Caco-2 (cell line): ENCODE measurements around the gene IL23R. TPM values are rescaled to one million over a fixed set of nuclear protein-coding genes. Genes with fewer than 3 reads are reported as not detected.

ENCODE experiments used
- BruUV-seq: library from RNA; stranded (reverse); fragments of 400-500 nt; replicated peaks from 2 replicates; lab custom pipeline; 2021; lab: Mats Ljungman, UMichigan
- CTCF ChIA-PET: fragments of 300-600 bp; sonication (Branson Sonifier 250); formaldehyde crosslinking; loops from one replicate; lab custom pipeline; 2022; ENCODE audit warnings: antibody characterized with exemption; lab: Charles Lee
- POLR2A ChIA-PET: fragments of 300-600 bp; sonication (Branson Sonifier 250); formaldehyde crosslinking; loops from one replicate; lab custom pipeline; 2022; ENCODE audit warnings: antibody characterized with exemption; lab: Charles Lee
- DNase-seq, 2 experiments: peaks; one replicate each; pipeline versions ENCODE4 v3.0.0 to v3.0.0-alpha.2; 2020 to 2022
- H3K27me3 ChIP-seq: replicated peaks from 2 replicates; pipeline ENCODE4 v1.6.0; 2011; ENCODE audit warnings: low read length; ENCODE audit not compliant: control insufficient read depth, insufficient read depth
- H3K36me3 ChIP-seq: 2 replicates; pipeline ENCODE4 v1.5.1; 2011; ENCODE audit warnings: low read length; ENCODE audit not compliant: control insufficient read depth, insufficient read depth
- H3K4me1 ChIP-seq: fragments of 250-450 bp; sonication (Bioruptor Pico); 2 replicates; pipeline ENCODE4 v1.5.1; 2020; ENCODE audit warnings: mild to moderate bottlenecking
- H3K4me3 ChIP-seq: 2 replicates; pipeline ENCODE4 v1.5.1; 2011; ENCODE audit warnings: low read depth, mild to moderate bottlenecking, control low read depth, low read length
- H3K9me3 ChIP-seq: fragments of 250-450 bp; sonication (Bioruptor Pico); 2 replicates; pipeline ENCODE4 v1.5.1; 2020; ENCODE audit warnings: mild to moderate bottlenecking, moderate library complexity
- H3K27ac Mint-ChIP-seq: one replicate; pipeline ENCODE4 v1.8.0; 2022; ENCODE audit warnings: mixed read lengths; ENCODE audit not compliant: unreplicated experiment
- H3K27me3 Mint-ChIP-seq: one replicate; pipeline ENCODE4 v1.8.0; 2022; ENCODE audit warnings: mixed read lengths; ENCODE audit not compliant: insufficient read depth, unreplicated experiment
- H3K36me3 Mint-ChIP-seq: one replicate; pipeline ENCODE4 v1.8.0; 2022; ENCODE audit warnings: mild to moderate bottlenecking, mixed read lengths; ENCODE audit not compliant: insufficient read depth, unreplicated experiment
- H3K4me1 Mint-ChIP-seq: one replicate; pipeline ENCODE4 v1.8.0; 2022; ENCODE audit warnings: low read depth, mixed read lengths; ENCODE audit not compliant: unreplicated experiment
- H3K4me3 Mint-ChIP-seq: one replicate; pipeline ENCODE4 v1.8.0; 2022; ENCODE audit warnings: mild to moderate bottlenecking, moderate library complexity, mixed read lengths; ENCODE audit not compliant: unreplicated experiment
- H3K9me3 Mint-ChIP-seq: one replicate; pipeline ENCODE4 v1.8.0; 2022; ENCODE audit warnings: mixed read lengths; ENCODE audit not compliant: unreplicated experiment
- intact Hi-C: fragments of 100-400 bp; cut with micrococcal nuclease; formaldehyde crosslinking; loops from one replicate; pipeline ENCODE4 v1.10.0; 2022; ENCODE audit not compliant: unreplicated experiment
- total RNA-seq: library from RNA; stranded (reverse); gene quantifications from 2 replicates; pipeline ENCODE4 v1.2.3, GENCODE V29; 2022
- TF ChIP-seq, protein P1 (sequence below), 2 experiments: fragments of 200-600 bp in 1 of 2; IDR thresholded peaks; 1 replicate in 1 of 2; 2 replicates in 1 of 2; pipeline versions ENCODE4 v1.5.1 to v1.8.0; 2011 to 2022; ENCODE audit warnings: antibody characterized with exemption in 1 of 2, control low read depth in 1 of 2, inconsistent platforms in 1 of 2, low read depth in 1 of 2, low read length in 1 of 2, mild to moderate bottlenecking in 1 of 2, moderate library complexity in 1 of 2; ENCODE audit not compliant: insufficient read depth in 1 of 2, severe bottlenecking in 1 of 2, unreplicated experiment in 1 of 2

Gene IL23R
- total RNA-seq, 1 experiment from 2014 or later = not detected

DNA sequence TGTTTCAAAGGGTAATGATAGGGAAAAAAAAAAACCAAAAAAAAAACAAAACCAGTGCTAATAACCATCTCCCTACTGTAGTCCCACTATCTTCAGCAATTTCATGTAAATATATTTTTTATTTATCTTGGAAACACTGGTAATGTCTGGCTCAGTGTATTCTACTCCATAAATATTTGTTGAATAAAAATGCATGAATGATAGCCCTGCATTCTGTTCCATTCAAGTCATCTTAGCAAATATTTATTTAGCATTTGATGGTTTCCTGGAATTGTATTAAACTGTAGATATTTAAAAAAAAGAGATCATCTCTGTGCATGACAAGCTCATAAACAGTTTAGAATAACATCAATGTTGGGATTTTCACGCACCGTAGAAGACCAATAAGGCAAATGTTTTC is 24.2 kb downstream of the IL23R start:
- TF ChIP-seq, protein P1, sequence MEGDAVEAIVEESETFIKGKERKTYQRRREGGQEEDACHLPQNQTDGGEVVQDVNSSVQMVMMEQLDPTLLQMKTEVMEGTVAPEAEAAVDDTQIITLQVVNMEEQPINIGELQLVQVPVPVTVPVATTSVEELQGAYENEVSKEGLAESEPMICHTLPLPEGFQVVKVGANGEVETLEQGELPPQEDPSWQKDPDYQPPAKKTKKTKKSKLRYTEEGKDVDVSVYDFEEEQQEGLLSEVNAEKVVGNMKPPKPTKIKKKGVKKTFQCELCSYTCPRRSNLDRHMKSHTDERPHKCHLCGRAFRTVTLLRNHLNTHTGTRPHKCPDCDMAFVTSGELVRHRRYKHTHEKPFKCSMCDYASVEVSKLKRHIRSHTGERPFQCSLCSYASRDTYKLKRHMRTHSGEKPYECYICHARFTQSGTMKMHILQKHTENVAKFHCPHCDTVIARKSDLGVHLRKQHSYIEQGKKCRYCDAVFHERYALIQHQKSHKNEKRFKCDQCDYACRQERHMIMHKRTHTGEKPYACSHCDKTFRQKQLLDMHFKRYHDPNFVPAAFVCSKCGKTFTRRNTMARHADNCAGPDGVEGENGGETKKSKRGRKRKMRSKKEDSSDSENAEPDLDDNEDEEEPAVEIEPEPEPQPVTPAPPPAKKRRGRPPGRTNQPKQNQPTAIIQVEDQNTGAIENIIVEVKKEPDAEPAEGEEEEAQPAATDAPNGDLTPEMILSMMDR (IDR thresholded peaks at IDR 0.05; ENCODE audit: insufficient read depth in 1 of 2, low read depth in 1 of 2, low read length in 1 of 2, severe bottlenecking in 1 of 2, unreplicated experiment in 1 of 2) = no peak
- Histone ChIP-seq H3K36me3 (no peaks in the 10 kb centered on the region), H3K4me1 (no peaks in the 10 kb centered on the region; the same call in 1 of the 2 replicates), H3K4me3 (no peak overlapping the region), H3K9me3 (no peaks in the 10 kb centered on the region), H3K27me3 (no peaks in the 10 kb centered on the region)
- CTCF ChIA-PET = no interaction called here
- POLR2A ChIA-PET = no interaction called here
- intact Hi-C loops = no loop called here
- no peaks in the 10 kb centered on the region for H3K4me1 Mint-ChIP-seq
- no peaks in the 10 kb centered on the region for H3K27me3 Mint-ChIP-seq
- no TSS peak for BruUV-seq
- H3K36me3 Mint-ChIP-seq = no peaks in the 10 kb centered on the region
- no peaks in the 10 kb centered on the region for H3K9me3 Mint-ChIP-seq
- no peak overlapping the region for H3K4me3 Mint-ChIP-seq
- no peak overlapping the region for H3K27ac Mint-ChIP-seq
- DNase-seq = no peak

DNA sequence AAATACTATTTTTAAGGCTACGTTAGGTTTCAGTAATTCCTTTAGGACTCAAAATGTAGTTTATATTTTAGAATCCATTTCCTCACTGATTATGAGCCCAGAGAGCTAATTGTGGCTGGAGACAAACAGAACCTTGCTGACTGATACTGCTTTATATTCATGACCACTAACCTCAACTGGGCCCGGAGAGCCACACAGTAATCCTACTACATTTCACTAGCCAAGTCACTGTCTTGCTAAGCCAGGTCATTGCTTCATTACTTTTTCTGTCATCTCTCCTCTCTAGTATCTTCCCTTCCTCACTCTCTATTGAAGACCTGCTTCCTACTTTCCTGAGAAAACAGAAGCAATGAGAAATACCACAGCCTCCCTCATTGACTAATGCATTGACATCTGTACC is 24.7 kb downstream of the IL23R start:
- intact Hi-C loops = no loop called here
- DNase-seq = no peak
- TF ChIP-seq, protein P1 (IDR thresholded peaks at IDR 0.05; ENCODE audit: insufficient read depth in 1 of 2, low read depth in 1 of 2, low read length in 1 of 2, severe bottlenecking in 1 of 2, unreplicated experiment in 1 of 2) = no peak
- H3K9me3 Mint-ChIP-seq = no peaks in the 10 kb centered on the region
- H3K4me1 Mint-ChIP-seq = no peaks in the 10 kb centered on the region
- H3K27ac Mint-ChIP-seq = no peak overlapping the region
- ChIA-PET CTCF (no interaction called here), POLR2A (no interaction called here)
- H3K27me3 Mint-ChIP-seq = no peaks in the 10 kb centered on the region
- Histone ChIP-seq H3K4me3 (no peak overlapping the region), H3K36me3 (no peaks in the 10 kb centered on the region), H3K4me1 (no peaks in the 10 kb centered on the region; the same call in 1 of the 2 replicates), H3K9me3 (no peaks in the 10 kb centered on the region), H3K27me3 (no peaks in the 10 kb centered on the region)
- no peaks in the 10 kb centered on the region for H3K36me3 Mint-ChIP-seq
- H3K4me3 Mint-ChIP-seq = no peak overlapping the region
- BruUV-seq = no TSS peak

DNA sequence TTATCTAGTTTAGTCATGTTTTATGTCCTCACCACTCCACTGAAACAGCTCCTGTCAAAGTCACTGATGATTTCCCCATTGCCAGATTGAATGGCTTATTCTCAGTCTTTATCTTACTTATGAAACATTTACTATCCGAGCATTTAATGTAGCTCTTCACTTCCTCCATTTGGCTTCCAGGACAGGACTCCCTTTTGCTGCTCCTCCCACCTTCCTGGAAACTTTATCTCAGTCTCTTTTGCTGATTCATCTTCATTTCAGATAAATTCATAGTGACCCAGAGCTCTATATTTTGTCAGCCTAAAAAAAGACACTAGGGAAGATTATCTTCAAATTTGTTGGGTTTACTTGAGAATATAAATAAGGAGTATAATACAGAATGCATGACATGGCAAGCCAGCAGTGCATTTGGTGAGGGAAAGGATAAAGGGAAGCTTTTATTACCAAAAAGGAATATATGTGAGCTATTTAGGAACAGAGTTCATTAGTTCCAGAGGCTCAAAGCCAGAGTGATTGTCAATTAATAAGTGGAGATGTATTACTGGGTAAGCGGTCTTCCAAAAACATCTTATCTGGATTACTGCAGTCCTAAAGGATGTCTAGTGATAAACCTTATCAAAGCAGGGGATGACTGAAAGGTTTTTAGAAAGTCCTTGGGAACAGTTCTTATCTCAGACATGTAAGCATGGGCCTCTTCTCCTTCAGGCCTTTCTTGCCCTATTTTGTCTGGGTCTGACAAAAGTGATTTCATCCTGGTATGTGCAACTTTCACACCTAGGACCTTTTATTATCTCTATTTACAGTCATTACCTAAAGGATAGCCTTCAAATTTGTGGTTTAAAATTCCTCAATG is 25.6 kb downstream of the IL23R start:
- Histone ChIP-seq H3K4me1 (no peaks in the 10 kb centered on the region; the same call in 1 of the 2 replicates), H3K27me3 (no peaks in the 10 kb centered on the region), H3K4me3 (no peak overlapping the region), H3K9me3 (no peaks in the 10 kb centered on the region), H3K36me3 (no peaks in the 10 kb centered on the region)
- CTCF ChIA-PET = no interaction called here
- POLR2A ChIA-PET = no interaction called here
- no peak for DNase-seq
- Mint-ChIP-seq H3K27ac (no peak overlapping the region), H3K4me1 (no peaks in the 10 kb centered on the region), H3K36me3 (no peaks in the 10 kb centered on the region), H3K4me3 (no peak overlapping the region), H3K9me3 (no peaks in the 10 kb centered on the region), H3K27me3 (no peaks in the 10 kb centered on the region)
- TF ChIP-seq, protein P1 (IDR thresholded peaks at IDR 0.05; ENCODE audit: insufficient read depth in 1 of 2, low read depth in 1 of 2, low read length in 1 of 2, severe bottlenecking in 1 of 2, unreplicated experiment in 1 of 2) = no peak
- no TSS peak for BruUV-seq
- intact Hi-C loops = no loop called here
